GM21723 (cell line): ENCODE data around the gene PRPF6.

Source experiments
- ATAC-seq: cut with Tn5 transposase; IDR thresholded peaks from one replicate; pipeline ENCODE4 v1.9.1; 2021; ENCODE audit warnings: mild to moderate bottlenecking, moderate library complexity; ENCODE audit not compliant: unreplicated experiment

The PRPF6 gene

GRCh38 chr20:64045346-64046011, 64.5 kb downstream of the PRPF6 start:
- no peak for ATAC-seq

GRCh38 chr20:64047046-64047389, 66.1 kb downstream of the PRPF6 start:
- ATAC-seq, result no peak

GRCh38 chr20:64047968-64048401, 67.1 kb downstream of the PRPF6 start:
- no peak for ATAC-seq

GRCh38 chr20:64048402-64049044, 67.6 kb downstream of the PRPF6 start:
- no peak for ATAC-seq

GRCh38 chr20:64049060-64049877, 68.3 kb downstream of the PRPF6 start, which contains the start of gene SOX18:
Gene SOX18 (minus strand): TSS chr20:64049639. CDS start chr20:64049516, 123 bp downstream.
- ATAC-seq, result no peak

- ATAC-seq, result no peak
Measured at GRCh38 chr20:64049878-64050260, 68.9 kb downstream of the PRPF6 start.

- no peak for ATAC-seq
Measured at GRCh38 chr20:64050261-64051032, 69.5 kb downstream of the PRPF6 start.

- no peak for ATAC-seq
Measured at GRCh38 chr20:64051033-64051452, 70.1 kb downstream of the PRPF6 start.

- ATAC-seq, result no peak
Measured at GRCh38 chr20:64051561-64052325, 70.8 kb downstream of the PRPF6 start.

GRCh38 chr20:64052326-64052722, 71.4 kb downstream of the PRPF6 start:
- no peak for ATAC-seq

- no peak for ATAC-seq
Measured at GRCh38 chr20:64052987-64053840, 72.3 kb downstream of the PRPF6 start.

GRCh38 chr20:64053841-64054661, 73.1 kb downstream of the PRPF6 start:
- ATAC-seq, result no peak

- no peak for ATAC-seq
Measured at GRCh38 chr20:64055396-64055892, 74.5 kb downstream of the PRPF6 start.

- no peak for ATAC-seq
Measured at GRCh38 chr20:64055893-64056638, 75.1 kb downstream of the PRPF6 start.

GRCh38 chr20:64056639-64056888, 75.6 kb downstream of the PRPF6 start:
- ATAC-seq, result no peak

GRCh38 chr20:64056889-64057627, 76.1 kb downstream of the PRPF6 start:
- ATAC-seq, result no peak
